ENCODE data around the gene FAM114A2. TPM values are rescaled to one million over a fixed set of nuclear protein-coding genes. Genes with fewer than 3 reads are reported as not detected.

Gene FAM114A2
- total and polyA plus RNA-seq, 2 donors (not counting 1 experiment from before 2014, with no cell fraction given) = 28.0 to 33.9 TPM

DNA sequence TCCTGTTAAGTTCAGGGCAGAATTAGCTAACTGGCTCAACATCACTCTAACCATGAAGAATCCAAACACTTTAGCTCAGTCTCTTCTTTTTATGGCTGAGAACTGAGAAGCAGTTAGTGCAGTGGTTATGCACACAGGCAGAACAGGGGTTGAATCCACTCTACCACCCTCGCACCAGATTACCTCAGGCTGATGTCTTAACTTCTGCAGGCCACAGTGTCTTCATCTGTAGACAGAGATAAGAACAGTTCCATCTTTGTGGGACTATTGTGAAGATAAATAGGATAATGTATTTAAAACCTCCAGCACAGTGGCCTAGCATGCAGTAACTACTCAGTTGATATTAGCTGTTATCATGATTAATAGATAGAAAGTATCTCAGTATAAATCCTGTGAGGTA is 54.8 kb downstream of the FAM114A2 start:
- no peaks in the 10 kb centered on the region for H3K36me3 ChIP-seq (ENCODE audit: control insufficient read depth, insufficient read depth, low read length)
- no peak overlapping the region for H2AFZ ChIP-seq (ENCODE audit: low read length)
- no peaks in the 10 kb centered on the region for H3K79me2 ChIP-seq (ENCODE audit: control insufficient read depth, insufficient read depth, low read length)
- H3K27ac ChIP-seq (ENCODE audit: insufficient read depth, low read length) = no peak overlapping the region
- no peaks in the 10 kb centered on the region for H3K9me3 ChIP-seq (ENCODE audit: control insufficient read depth, insufficient read depth, low read depth, low read length)
- H3K4me1 ChIP-seq (ENCODE audit: control insufficient read depth, extremely low read depth, insufficient read depth, low read length) = no peaks in the 10 kb centered on the region
- no peaks in the 10 kb centered on the region for H3K27me3 ChIP-seq (ENCODE audit: control insufficient read depth, insufficient read depth, low read length)
- H3K9ac ChIP-seq (ENCODE audit: insufficient read depth, low read length) = no peak overlapping the region
- DNase-seq (ENCODE audit: low read depth in 2 of 2) = no peak
- no peak overlapping the region for H3K4me3 ChIP-seq (replicated peaks in 1 of 4; ENCODE audit: control extremely low read depth in 1 of 4, insufficient read depth in 1 of 4, low read depth in 3 of 4, low read length in 4 of 4)
- no peak for TF ChIP-seq EZH2 (IDR thresholded peaks at IDR 0.05; ENCODE audit: low read length, missing control alignments)
- TF ChIP-seq, protein P1, sequence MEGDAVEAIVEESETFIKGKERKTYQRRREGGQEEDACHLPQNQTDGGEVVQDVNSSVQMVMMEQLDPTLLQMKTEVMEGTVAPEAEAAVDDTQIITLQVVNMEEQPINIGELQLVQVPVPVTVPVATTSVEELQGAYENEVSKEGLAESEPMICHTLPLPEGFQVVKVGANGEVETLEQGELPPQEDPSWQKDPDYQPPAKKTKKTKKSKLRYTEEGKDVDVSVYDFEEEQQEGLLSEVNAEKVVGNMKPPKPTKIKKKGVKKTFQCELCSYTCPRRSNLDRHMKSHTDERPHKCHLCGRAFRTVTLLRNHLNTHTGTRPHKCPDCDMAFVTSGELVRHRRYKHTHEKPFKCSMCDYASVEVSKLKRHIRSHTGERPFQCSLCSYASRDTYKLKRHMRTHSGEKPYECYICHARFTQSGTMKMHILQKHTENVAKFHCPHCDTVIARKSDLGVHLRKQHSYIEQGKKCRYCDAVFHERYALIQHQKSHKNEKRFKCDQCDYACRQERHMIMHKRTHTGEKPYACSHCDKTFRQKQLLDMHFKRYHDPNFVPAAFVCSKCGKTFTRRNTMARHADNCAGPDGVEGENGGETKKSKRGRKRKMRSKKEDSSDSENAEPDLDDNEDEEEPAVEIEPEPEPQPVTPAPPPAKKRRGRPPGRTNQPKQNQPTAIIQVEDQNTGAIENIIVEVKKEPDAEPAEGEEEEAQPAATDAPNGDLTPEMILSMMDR (conservative IDR thresholded peaks at IDR 0.05 in 1 of 2, IDR thresholded peaks at IDR 0.05 in 1 of 2; ENCODE audit: low read depth in 1 of 2, low read length in 2 of 2) = no peak
- H3K4me2 ChIP-seq (ENCODE audit: extremely low read depth, insufficient read depth, low read length) = no peak overlapping the region
- no peaks in the 10 kb centered on the region for H4K20me1 ChIP-seq (ENCODE audit: control insufficient read depth, extremely low read depth, insufficient read depth, low read length)

GRCh38 chr5:153981905-153982605 is 56.7 kb downstream of the FAM114A2 start:
- H3K79me2 ChIP-seq (ENCODE audit: control insufficient read depth, insufficient read depth, low read length) = no peaks in the 10 kb centered on the region
- H3K27me3 ChIP-seq (ENCODE audit: control insufficient read depth, insufficient read depth, low read length) = no peaks in the 10 kb centered on the region
- no peaks in the 10 kb centered on the region for H3K4me1 ChIP-seq (ENCODE audit: control insufficient read depth, extremely low read depth, insufficient read depth, low read length)
- no peak overlapping the region for H3K4me3 ChIP-seq (replicated peaks in 1 of 4; ENCODE audit: control extremely low read depth in 1 of 4, insufficient read depth in 1 of 4, low read depth in 3 of 4, low read length in 4 of 4)
- no peak overlapping the region for H3K4me2 ChIP-seq (ENCODE audit: extremely low read depth, insufficient read depth, low read length)
- no peak overlapping the region for H2AFZ ChIP-seq (ENCODE audit: low read length)
- TF ChIP-seq, protein P1 (conservative IDR thresholded peaks at IDR 0.05 in 1 of 2, IDR thresholded peaks at IDR 0.05 in 1 of 2; ENCODE audit: low read depth in 1 of 2, low read length in 2 of 2) = no peak
- no peak for TF ChIP-seq EZH2 (IDR thresholded peaks at IDR 0.05; ENCODE audit: low read length, missing control alignments)
- H3K36me3 ChIP-seq (ENCODE audit: control insufficient read depth, insufficient read depth, low read length) = no peaks in the 10 kb centered on the region
- H3K9ac ChIP-seq (ENCODE audit: insufficient read depth, low read length) = no peak overlapping the region
- H3K27ac ChIP-seq (ENCODE audit: insufficient read depth, low read length) = no peak overlapping the region
- DNase-seq (ENCODE audit: low read depth in 2 of 2) = no peak
- no peaks in the 10 kb centered on the region for H3K9me3 ChIP-seq (ENCODE audit: control insufficient read depth, insufficient read depth, low read depth, low read length)
- no peaks in the 10 kb centered on the region for H4K20me1 ChIP-seq (ENCODE audit: control insufficient read depth, extremely low read depth, insufficient read depth, low read length)

DNA sequence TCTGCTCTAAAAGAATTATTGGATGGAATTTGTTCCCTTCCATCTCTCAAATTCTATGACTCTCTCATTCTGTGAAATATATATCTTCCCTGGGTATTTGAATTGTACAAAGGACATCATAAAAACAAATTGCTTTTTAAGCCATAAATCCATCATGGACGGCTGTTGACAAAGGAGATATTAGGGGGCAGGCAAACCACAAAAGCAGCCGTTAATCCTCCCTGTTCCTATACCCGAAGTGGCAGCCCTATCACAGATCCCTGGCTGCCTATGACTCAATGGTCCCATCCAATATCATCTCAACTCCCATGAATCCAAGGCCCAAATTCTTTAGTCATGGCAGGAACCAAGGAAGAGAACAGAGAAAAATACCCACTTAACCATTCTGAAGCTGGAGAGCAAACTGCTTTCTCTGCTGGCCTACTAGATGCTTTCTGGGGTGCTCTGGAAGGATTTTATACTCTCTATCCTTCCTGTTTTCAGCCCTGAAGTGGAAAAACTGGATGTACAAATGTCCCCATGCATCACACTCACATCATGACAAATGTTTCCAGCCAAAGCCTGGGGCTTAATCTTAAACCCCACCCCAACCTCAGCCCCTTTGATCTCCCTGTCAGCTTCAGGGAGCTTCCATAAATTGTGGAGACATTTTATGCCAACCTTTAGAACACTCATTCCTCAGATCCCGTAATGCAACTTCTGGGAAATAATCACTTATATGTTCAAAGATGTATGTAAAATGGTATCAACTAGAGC is 59.5 kb downstream of the FAM114A2 start:
- Histone ChIP-seq H3K27me3 (ENCODE audit: control insufficient read depth, insufficient read depth, low read length) (peaks cover 2% of the 10 kb centered on the region), H3K9me3 (ENCODE audit: control insufficient read depth, insufficient read depth, low read depth, low read length) (no peaks in the 10 kb centered on the region), H3K9ac (ENCODE audit: insufficient read depth, low read length) (no peak overlapping the region), H2AFZ (ENCODE audit: low read length) (no peak overlapping the region), H3K4me3 (replicated peaks in 1 of 4; ENCODE audit: control extremely low read depth in 1 of 4, insufficient read depth in 1 of 4, low read depth in 3 of 4, low read length in 4 of 4) (no peak overlapping the region), H3K36me3 (ENCODE audit: control insufficient read depth, insufficient read depth, low read length) (no peaks in the 10 kb centered on the region), H3K79me2 (ENCODE audit: control insufficient read depth, insufficient read depth, low read length) (no peaks in the 10 kb centered on the region), H3K4me2 (ENCODE audit: extremely low read depth, insufficient read depth, low read length) (no peak overlapping the region), H4K20me1 (ENCODE audit: control insufficient read depth, extremely low read depth, insufficient read depth, low read length) (no peaks in the 10 kb centered on the region), H3K27ac (ENCODE audit: insufficient read depth, low read length) (no peak overlapping the region), H3K4me1 (ENCODE audit: control insufficient read depth, extremely low read depth, insufficient read depth, low read length) (no peaks in the 10 kb centered on the region)
- no peak for TF ChIP-seq EZH2 (IDR thresholded peaks at IDR 0.05; ENCODE audit: low read length, missing control alignments)
- TF ChIP-seq, protein P1 (conservative IDR thresholded peaks at IDR 0.05 in 1 of 2, IDR thresholded peaks at IDR 0.05 in 1 of 2; ENCODE audit: low read depth in 1 of 2, low read length in 2 of 2) = no peak
- no peak for DNase-seq (ENCODE audit: low read depth in 2 of 2)

Measured in fibroblast of lung (primary cell).